HK-2 (cell line): ENCODE data around the gene SORBS1.
A peak's percentile ranks its signal among the peaks of the same experiment; 100 is the strongest.
"Not testable (repeated sequence)": the region's sequence is repeated elsewhere in the genome, so short reads cannot be mapped to it uniquely, and the experiment has no call there.

Source experiments
- DNase-seq: peaks from one replicate; pipeline ENCODE4 v3.0.0-alpha.2; 2018; ENCODE audit not compliant: unreplicated experiment

Gene SORBS1

GRCh38 chr10:95389176-95389575 lies 172.0 kb downstream of the SORBS1 start:
- DNase-seq: no peak

GRCh38 chr10:95388539-95388938 lies 172.6 kb downstream of the SORBS1 start:
- DNase-seq: no peak

- no peak for DNase-seq
These were observed 173.1 kb downstream of the SORBS1 start for GRCh38 chr10:95388109-95388471.

- DNase-seq: no peak
These were observed 177.0 kb downstream of the SORBS1 start for GRCh38 chr10:95384011-95384704.

- no peak for DNase-seq
These were observed 178.6 kb downstream of the SORBS1 start for GRCh38 chr10:95382596-95382995.

GRCh38 chr10:95382174-95382573 lies 179.0 kb downstream of the SORBS1 start:
- no peak for DNase-seq

- no peak for DNase-seq
These were observed 183.2 kb downstream of the SORBS1 start for GRCh38 chr10:95377950-95378349.

- no peak for DNase-seq
These were observed 185.8 kb downstream of the SORBS1 start for GRCh38 chr10:95375418-95375817.

GRCh38 chr10:95374597-95375209 lies 186.5 kb downstream of the SORBS1 start:
- DNase-seq: peak; percentile 81

GRCh38 chr10:95373660-95374059 lies 187.5 kb downstream of the SORBS1 start:
- DNase-seq: no peak

GRCh38 chr10:95364342-95364741 lies 196.8 kb downstream of the SORBS1 start:
- no peak for DNase-seq

- DNase-seq: peak; percentile 43
These were observed 197.8 kb downstream of the SORBS1 start for GRCh38 chr10:95363303-95363912.

GRCh38 chr10:95360122-95360714 lies 201.0 kb downstream of the SORBS1 start:
- no peak for DNase-seq

GRCh38 chr10:95359466-95359865 lies 201.7 kb downstream of the SORBS1 start:
- DNase-seq: no peak

- no peak for DNase-seq
These were observed 204.8 kb downstream of the SORBS1 start for GRCh38 chr10:95356190-95356955.

- DNase-seq: no peak
These were observed 205.9 kb downstream of the SORBS1 start for GRCh38 chr10:95355301-95355700.

GRCh38 chr10:95354110-95354509 lies 207.1 kb downstream of the SORBS1 start:
- no peak for DNase-seq

- DNase-seq: no peak
These were observed 208.0 kb downstream of the SORBS1 start for GRCh38 chr10:95353123-95353522.

GRCh38 chr10:95352684-95353083 lies 208.5 kb downstream of the SORBS1 start:
- DNase-seq: no peak

- DNase-seq: no peak
These were observed 210.3 kb downstream of the SORBS1 start for GRCh38 chr10:95350830-95351228.

GRCh38 chr10:95350219-95350829 lies 210.8 kb downstream of the SORBS1 start:
- no peak for DNase-seq

- DNase-seq: not testable (repeated sequence)
These were observed 213.8 kb downstream of the SORBS1 start for GRCh38 chr10:95347402-95347766.
